ENCODE measurements around the gene ZFPL1. TPM values are rescaled to one million over a fixed set of nuclear protein-coding genes. Genes with fewer than 3 reads are reported as not detected.
A peak's percentile ranks its signal among the peaks of the same experiment; 100 is the strongest.
"Not testable (repeated sequence)": the region's sequence is repeated elsewhere in the genome, so short reads cannot be mapped to it uniquely, and the experiment has no call there.

Gene ZFPL1
- polyA plus RNA-seq, 1 experiment, result 30.9 TPM

- DNase-seq (ENCODE audit: low read depth, low spot score), result peak; percentile 98
- Histone ChIP-seq H3K9me3 (ENCODE audit: control insufficient read depth, insufficient read depth, low read length) (peaks cover 3% of the 10 kb centered on the region; the same call in 1 of the 2 replicates), H3K4me3 (ENCODE audit: low read depth, low read length) (peak within 1 kb of the TSS; percentile 92), H3K27ac (ENCODE audit: low read depth, low read length) (peak within 1 kb of the TSS; percentile 73), H3K27me3 (ENCODE audit: control insufficient read depth, insufficient read depth, low read length) (no peaks in the 10 kb centered on the region)
- POLR2A ChIA-PET, result interaction anchor here (0.5 to 2.7 kb wide), 7 partner anchors 17 to 216 kb away, joined by 3 to 14 read pairs (median 3); partner anchors contain the start of genes CAPN1, DPF2 and SYVN1
- CTCF ChIA-PET, result interaction anchor here (0.6 to 1.2 kb wide), 8 partner anchors 13 to 249 kb away, joined by 3 to 8 read pairs (median 3); no protein-coding TSS in a partner anchor
- TF ChIP-seq CTCF (IDR thresholded peaks at IDR 0.05; ENCODE audit: low read depth, low read length), result peak; percentile 89
These were observed 33.4 kb downstream of the ZFPL1 start, which contains the start of gene ZNHIT2 for GRCh38 chr11:65117206-65118096. ZNHIT2 (minus strand) TSS chr11:65117701; CDS start chr11:65117653, 48 bp downstream.

DNA sequence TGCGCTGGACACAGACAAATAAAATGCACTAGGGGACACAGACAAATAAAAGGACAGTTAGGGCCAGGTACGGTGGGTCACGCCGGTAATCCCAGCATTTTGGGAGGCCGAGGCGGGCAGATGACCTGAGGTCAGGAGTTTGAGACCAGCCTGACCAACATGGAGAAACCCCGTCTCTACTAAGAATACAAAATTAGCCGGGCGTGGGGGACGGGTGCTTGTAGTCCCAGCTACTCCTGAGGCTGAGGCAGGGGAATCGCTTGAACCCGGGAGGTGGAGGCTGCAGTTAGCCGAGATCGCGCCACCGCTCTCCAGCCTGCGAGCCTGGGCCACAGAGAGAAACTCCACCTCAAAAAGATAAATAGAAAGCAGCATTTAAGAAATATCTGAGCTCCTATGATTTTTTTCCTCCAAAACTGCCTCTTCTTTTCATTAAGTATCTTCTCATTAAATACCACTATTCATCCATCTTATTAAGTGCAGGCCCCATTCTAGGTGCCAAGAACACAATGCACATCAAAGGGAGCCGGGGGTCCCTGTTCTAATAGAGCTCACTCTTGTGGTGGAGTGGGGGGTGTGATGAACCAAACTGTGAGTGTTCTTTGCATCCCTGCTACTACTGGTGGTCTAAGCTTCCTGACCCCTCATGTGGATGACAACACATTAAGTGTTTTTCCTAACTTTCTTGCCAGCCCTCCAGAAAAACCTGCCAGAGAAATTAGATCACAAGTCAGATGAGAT, 34.2 kb downstream of the ZFPL1 start:
- DNase-seq (ENCODE audit: low read depth, low spot score), result no peak
- Histone ChIP-seq H3K27me3 (ENCODE audit: control insufficient read depth, insufficient read depth, low read length) (no peaks in the 10 kb centered on the region), H3K9me3 (ENCODE audit: control insufficient read depth, insufficient read depth, low read length) (peaks cover 3% of the 10 kb centered on the region; the same call in 1 of the 2 replicates), H3K4me3 (ENCODE audit: low read depth, low read length) (no peak overlapping the region), H3K27ac (ENCODE audit: low read depth, low read length) (peak overlapping the region; percentile 31)
- ChIA-PET POLR2A (interaction anchor here (0.5 to 2.7 kb wide), 6 partner anchors 16 to 215 kb away, joined by 3 to 14 read pairs (median 4); partner anchors contain the start of genes CAPN1, DPF2 and SYVN1), CTCF (interaction anchor here (0.7 to 1.2 kb wide), 6 partner anchors 8 to 249 kb away, joined by 3 to 8 read pairs (median 3); no protein-coding TSS in a partner anchor)
- no peak for TF ChIP-seq CTCF (IDR thresholded peaks at IDR 0.05; ENCODE audit: low read depth, low read length)

DNA sequence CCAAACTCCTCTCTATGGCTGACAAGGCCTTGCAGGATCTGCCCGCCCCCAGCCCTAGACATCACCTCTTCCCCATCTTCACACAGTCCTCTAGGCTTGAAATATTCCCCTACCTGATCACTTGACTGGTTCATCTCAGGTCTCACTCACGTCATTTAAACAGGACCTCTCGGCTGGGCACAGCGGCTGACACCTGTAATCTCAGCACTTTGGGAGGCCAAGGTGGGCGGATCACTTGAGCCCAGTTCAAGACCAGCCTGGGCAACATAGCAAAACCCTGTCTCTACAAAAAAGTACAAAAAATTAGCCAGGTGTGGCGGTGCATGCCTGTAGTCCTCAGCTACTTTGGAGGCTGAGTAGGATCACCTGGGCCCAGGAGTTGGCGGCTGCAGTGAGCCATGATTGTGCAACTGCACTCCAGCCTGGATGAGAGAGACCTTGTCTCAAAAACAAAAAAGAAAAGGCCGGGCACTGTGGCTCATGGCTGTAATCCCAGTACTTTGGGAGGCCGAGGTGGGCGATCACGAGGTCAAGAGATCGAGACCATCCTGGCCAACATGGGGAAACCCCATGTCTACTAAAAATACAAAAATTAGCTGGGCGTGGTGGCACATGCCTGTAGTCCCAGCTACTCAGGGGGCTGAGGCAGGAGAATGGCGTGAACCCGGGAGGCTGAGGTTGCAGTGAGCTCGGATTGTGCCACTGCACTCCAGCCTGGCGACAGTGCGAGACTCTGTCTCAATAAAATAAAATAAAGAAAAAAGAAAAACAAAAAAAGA, 35.1 kb downstream of the ZFPL1 start:
- POLR2A ChIA-PET, result interaction anchor here (2.7 kb wide), 1 partner anchor 15 kb away, joined by 14 read pairs; the partner anchor contains the start of gene SYVN1
- not testable (repeated sequence) for H3K4me3 ChIP-seq (ENCODE audit: low read depth, low read length); H3K27me3 ChIP-seq (ENCODE audit: control insufficient read depth, insufficient read depth, low read length); DNase-seq (ENCODE audit: low read depth, low spot score); H3K9me3 ChIP-seq (ENCODE audit: control insufficient read depth, insufficient read depth, low read length)
- CTCF ChIA-PET, result interaction anchor here (0.7 to 1.2 kb wide), 5 partner anchors 9 to 250 kb away, joined by 3 to 8 read pairs (median 3); no protein-coding TSS in a partner anchor
- H3K27ac ChIP-seq (ENCODE audit: low read depth, low read length), result peak overlapping the region; percentile 2

- TF ChIP-seq CTCF (IDR thresholded peaks at IDR 0.05; ENCODE audit: low read depth, low read length), result no peak
- Histone ChIP-seq H3K27ac (ENCODE audit: low read depth, low read length) (no peak overlapping the region), H3K27me3 (ENCODE audit: control insufficient read depth, insufficient read depth, low read length) (no peaks in the 10 kb centered on the region), H3K9me3 (ENCODE audit: control insufficient read depth, insufficient read depth, low read length) (peaks cover 3% of the 10 kb centered on the region; the same call in 1 of the 2 replicates), H3K4me3 (ENCODE audit: low read depth, low read length) (no peak overlapping the region)
- DNase-seq (ENCODE audit: low read depth, low spot score), result no peak
- ChIA-PET CTCF (no interaction called here), POLR2A (no interaction called here)
These were observed 35.6 kb downstream of the ZFPL1 start for GRCh38 chr11:65119670-65119995.

DNA sequence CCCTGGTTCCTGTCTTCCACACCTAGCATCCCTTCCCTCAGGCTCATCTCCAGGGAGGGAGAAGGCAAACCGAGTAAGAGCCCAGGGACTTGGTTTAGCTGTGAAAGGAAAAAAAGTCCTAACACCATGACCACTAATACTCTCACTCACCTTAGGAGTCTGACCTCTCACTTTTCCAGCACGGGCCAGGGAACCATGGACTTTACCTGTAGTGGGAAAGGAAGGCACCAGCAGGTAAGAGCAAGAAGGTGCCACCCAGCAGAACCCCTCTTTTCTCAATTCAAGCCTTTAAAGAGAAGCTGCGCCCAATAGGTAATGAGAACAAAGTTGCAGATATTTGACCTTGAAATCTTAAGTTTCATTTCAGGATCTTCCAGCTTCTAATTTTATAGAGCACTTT, 36.8 kb downstream of the ZFPL1 start:
- CTCF ChIA-PET, result interaction anchor here (0.9 to 1.2 kb wide), 2 partner anchors 9 to 107 kb away, joined by 3 read pairs; partner anchors contain the start of genes ARL2 and TM7SF2
- POLR2A ChIA-PET, result no interaction called here
- Histone ChIP-seq H3K9me3 (ENCODE audit: control insufficient read depth, insufficient read depth, low read length) (peaks cover 3% of the 10 kb centered on the region; the same call in 1 of the 2 replicates), H3K27me3 (ENCODE audit: control insufficient read depth, insufficient read depth, low read length) (no peaks in the 10 kb centered on the region), H3K4me3 (ENCODE audit: low read depth, low read length) (peak overlapping the region; percentile 99), H3K27ac (ENCODE audit: low read depth, low read length) (no peak overlapping the region)
- TF ChIP-seq CTCF (IDR thresholded peaks at IDR 0.05; ENCODE audit: low read depth, low read length), result no peak
- DNase-seq (ENCODE audit: low read depth, low spot score), result no peak

Measured in AG04450 (cell line).